H9 (cell line): ENCODE measurements around the gene ULK3. TPM values are rescaled to one million over a fixed set of nuclear protein-coding genes. Genes with fewer than 3 reads are reported as not detected.

Experiments used
- DNase-seq: peaks from one replicate; pipeline ENCODE4 v3.0.0-alpha.2; 2017
- H2AFZ ChIP-seq: one replicate; pipeline ENCODE4 v1.6.1; 2013; ENCODE audit warnings: mild to moderate bottlenecking, low read length, control low read depth, moderate library complexity
- H2AK5ac ChIP-seq: 2 replicates; pipeline ENCODE4 v1.6.1; 2013; ENCODE audit warnings: low read length, control low read depth, mixed read lengths; ENCODE audit not compliant: insufficient read length
- H2BK120ac ChIP-seq: one replicate; pipeline ENCODE4 v1.6.1; 2013; ENCODE audit warnings: low read depth, mild to moderate bottlenecking, low read length, control low read depth, inconsistent platforms; ENCODE audit not compliant: poor library complexity, severe bottlenecking
- H2BK12ac ChIP-seq: 2 replicates; pipeline ENCODE4 v1.6.1; 2013; ENCODE audit warnings: low read length, control low read depth, mixed read lengths, low read depth; ENCODE audit not compliant: insufficient read length
- H2BK15ac ChIP-seq: 2 replicates; pipeline ENCODE4 v1.6.1; 2013; ENCODE audit warnings: low read depth, low read length, control low read depth
- H2BK20ac ChIP-seq: one replicate; pipeline ENCODE4 v1.6.1; 2013; ENCODE audit warnings: low read depth, mild to moderate bottlenecking, low read length, control low read depth, inconsistent platforms; ENCODE audit not compliant: poor library complexity, severe bottlenecking
- H2BK5ac ChIP-seq: 2 replicates; pipeline ENCODE4 v1.6.1; 2013; ENCODE audit warnings: low read length, control low read depth, mixed read lengths; ENCODE audit not compliant: insufficient read length
- H3K14ac ChIP-seq: 2 replicates; pipeline ENCODE4 v1.6.1; 2013; ENCODE audit warnings: low read length, control low read depth; ENCODE audit not compliant: insufficient read depth
- H3K18ac ChIP-seq: 2 replicates; pipeline ENCODE4 v1.6.1; 2013; ENCODE audit warnings: low read depth, mild to moderate bottlenecking, mixed read lengths, low read length, control low read depth; ENCODE audit not compliant: insufficient read length
- H3K23ac ChIP-seq: 2 replicates; pipeline ENCODE4 v1.6.1; 2013; ENCODE audit warnings: low read length, control low read depth, mixed read lengths, low read depth; ENCODE audit not compliant: insufficient read length
- H3K23me2 ChIP-seq: 2 replicates; pipeline ENCODE4 v1.6.1; 2013; ENCODE audit warnings: low read depth, mild to moderate bottlenecking, mixed read lengths, low read length, control low read depth; ENCODE audit not compliant: insufficient read length, poor library complexity, severe bottlenecking
- H3K27ac ChIP-seq: 2 replicates; pipeline ENCODE4 v1.5.1; 2013; ENCODE audit warnings: low read length, control low read depth, mixed read lengths, low read depth; ENCODE audit not compliant: insufficient read length
- H3K27me3 ChIP-seq: 2 replicates; pipeline ENCODE4 v1.6.1; 2013; ENCODE audit warnings: low read length, control low read depth, inconsistent platforms; ENCODE audit not compliant: insufficient read depth
- H3K4ac ChIP-seq: 2 replicates; pipeline ENCODE4 v1.6.1; 2013; ENCODE audit warnings: low read depth, mild to moderate bottlenecking, control low read depth, inconsistent platforms, low read length, moderate library complexity
- H3K4me1 ChIP-seq: 2 replicates; pipeline ENCODE4 v1.6.1; 2013; ENCODE audit warnings: low read length, control low read depth, inconsistent platforms; ENCODE audit not compliant: insufficient read depth
- H3K4me2 ChIP-seq: 2 replicates; pipeline ENCODE4 v1.6.1; 2013; ENCODE audit warnings: low read length, control low read depth, mixed read lengths; ENCODE audit not compliant: insufficient read length, insufficient read depth
- H3K56ac ChIP-seq: 2 replicates; pipeline ENCODE4 v1.6.1; 2013; ENCODE audit warnings: low read depth, mild to moderate bottlenecking, mixed read lengths, low read length, control low read depth; ENCODE audit not compliant: insufficient read length
- H3K79me1 ChIP-seq: 2 replicates; pipeline ENCODE4 v1.6.1; 2013; ENCODE audit warnings: low read depth, mild to moderate bottlenecking, moderate library complexity, low read length, control low read depth, inconsistent platforms; ENCODE audit not compliant: insufficient read depth, poor library complexity, severe bottlenecking
- H3K79me2 ChIP-seq: 2 replicates; pipeline ENCODE4 v1.6.1; 2013; ENCODE audit warnings: low read length, control low read depth, inconsistent platforms; ENCODE audit not compliant: insufficient read depth
- H3K9ac ChIP-seq: 2 replicates; pipeline ENCODE4 v1.6.1; 2013; ENCODE audit warnings: low read length, control low read depth, mixed read lengths; ENCODE audit not compliant: insufficient read length; ENCODE audit errors: extremely low read depth
- H3K9me3 ChIP-seq: one replicate; pipeline ENCODE4 v1.6.1; 2013; ENCODE audit warnings: low read depth, low read length, inconsistent platforms; ENCODE audit not compliant: control insufficient read depth
- H3T11ph ChIP-seq: one replicate; pipeline ENCODE4 v1.6.1; 2013; ENCODE audit warnings: mild to moderate bottlenecking, low read length, control low read depth, inconsistent platforms
- H4K20me1 ChIP-seq: one replicate; pipeline ENCODE4 v1.6.1; 2013; ENCODE audit not compliant: control insufficient read depth, insufficient read length, insufficient read depth
- H4K5ac ChIP-seq: 2 replicates; pipeline ENCODE4 v1.6.1; 2013; ENCODE audit warnings: low read depth, mild to moderate bottlenecking, mixed read lengths, low read length, control low read depth; ENCODE audit not compliant: insufficient read length
- H4K8ac ChIP-seq: replicated peaks from 2 replicates; pipeline ENCODE4 v1.6.1; 2013; ENCODE audit warnings: low read length, control low read depth, mixed read lengths, low read depth; ENCODE audit not compliant: insufficient read length
- H4K91ac ChIP-seq: 2 replicates; pipeline ENCODE4 v1.6.1; 2013; ENCODE audit warnings: low read depth, mild to moderate bottlenecking, moderate library complexity, mixed read lengths, low read length, control low read depth; ENCODE audit not compliant: insufficient read length
- H3K27ac Mint-ChIP-seq, 3 experiments: 2 replicates in 2 of 3; 3 replicates in 1 of 3; pipeline ENCODE4 v1.8.0; 2020 to 2021; ENCODE audit warnings: mixed read lengths in 3 of 3, mild to moderate bottlenecking in 1 of 3, moderate library complexity in 1 of 3
- H3K27me3 Mint-ChIP-seq: 2 replicates; pipeline ENCODE4 v1.8.0; 2021; ENCODE audit warnings: low read depth, mild to moderate bottlenecking, moderate library complexity, mixed read lengths
- H3K36me3 Mint-ChIP-seq, 3 experiments: 2 replicates in 2 of 3; 3 replicates in 1 of 3; pipeline ENCODE4 v1.8.0; 2020 to 2021; ENCODE audit warnings: low read depth in 3 of 3, mixed read lengths in 3 of 3; ENCODE audit not compliant: insufficient read depth in 1 of 3
- H3K4me1 Mint-ChIP-seq, 2 experiments: 2 replicates each; pipeline ENCODE4 v1.8.0; 2020; ENCODE audit warnings: mixed read lengths in 2 of 2
- H3K4me3 Mint-ChIP-seq, 2 experiments: 2 replicates in 1 of 2; 3 replicates in 1 of 2; pipeline ENCODE4 v1.8.0; 2020 to 2021; ENCODE audit warnings: mild to moderate bottlenecking in 2 of 2, mixed read lengths in 2 of 2, moderate library complexity in 1 of 2
- H3K9me3 Mint-ChIP-seq, 2 experiments: 2 replicates in 1 of 2; 3 replicates in 1 of 2; pipeline ENCODE4 v1.8.0; 2020; ENCODE audit warnings: mild to moderate bottlenecking in 2 of 2, mixed read lengths in 2 of 2, moderate library complexity in 1 of 2
- CTCF ChIP-seq: fragments of 200-600 bp; sonication (generic); conservative IDR thresholded peaks from 3 replicates; pipeline ENCODE4 v1.8.0; 2021; ENCODE audit warnings: antibody characterized with exemption, mild to moderate bottlenecking
- WGBS: extraction: QIAGEN DNeasy Blood & Tissue Kit; methylation state at CpG from one replicate; pipeline ENCODE4 v1.1.7; 2013; ENCODE audit warnings: missing lambda C conversion rate, low lambda C conversion rate, mixed read lengths; ENCODE audit not compliant: insufficient read length; ENCODE audit errors: extremely low coverage; 5-methylcytosine and 5-hydroxymethylcytosine counted together
- total RNA-seq: library from RNA; stranded (reverse); gene quantifications from 2 replicates; pipeline ENCODE4 v1.2.1, GENCODE V29; 2021

Gene ULK3
- total RNA-seq, 1 experiment from 2014 or later: 34.0 TPM

- Histone ChIP-seq H3K79me1 (no peaks in the 10 kb centered on the region), H3K4ac (no peak overlapping the region), H2AFZ (no peak overlapping the region), H3K18ac (no peak overlapping the region), H3K23ac (no peak overlapping the region), H4K20me1 (no peaks in the 10 kb centered on the region), H3K56ac (no peak overlapping the region), H3K27ac (no peak overlapping the region), H3K14ac (no peak overlapping the region), H2BK12ac (no peak overlapping the region), H3K4me1 (no peaks in the 10 kb centered on the region), H3K9ac (no peak overlapping the region), H4K91ac (no peak overlapping the region), H2AK5ac (no peak overlapping the region), H3T11ph (no peak overlapping the region), H3K23me2 (no peaks in the 10 kb centered on the region), H3K4me2 (no peak overlapping the region), H2BK120ac (no peak overlapping the region), H4K5ac (no peak overlapping the region), H2BK5ac (no peak overlapping the region), H4K8ac (no peak overlapping the region), H3K27me3 (no peaks in the 10 kb centered on the region), H3K79me2 (no peaks in the 10 kb centered on the region), H2BK20ac (no peak overlapping the region), H3K9me3 (no peaks in the 10 kb centered on the region), H2BK15ac (no peak overlapping the region)
- peaks cover 2 to 9% of the 10 kb centered on the region in 2 experiments for H3K4me1 Mint-ChIP-seq
- H3K9me3 Mint-ChIP-seq: no peaks in the 10 kb centered on the region
- H3K27ac Mint-ChIP-seq: no peak overlapping the region
- no peak for TF ChIP-seq CTCF
- peaks cover 11 to 34% (median 34%) of the 10 kb centered on the region in 3 experiments; a peak in 5 of 7 replicates for H3K36me3 Mint-ChIP-seq
- no peak overlapping the region for H3K4me3 Mint-ChIP-seq
- no CpG with 5 or more reads among the region's 31 CpGs for WGBS
- DNase-seq: no peak
- H3K27me3 Mint-ChIP-seq: no peaks in the 10 kb centered on the region
These were observed 40.0 kb downstream of the ULK3 start for GRCh38 chr15:74802862-74803447.
